Measurements from ENCODE around the gene LCNL1.

The LCNL1 gene

GRCh38 chr9:136964171-136964689 lies 18.6 kb upstream of the LCNL1 start:
- H3K4me1 ChIP-seq (ENCODE audit: low read depth, poor library complexity, severe bottlenecking): peaks cover 40% of the 10 kb centered on the region
- no peak overlapping the region for H2AFZ ChIP-seq (ENCODE audit: low read depth)
- H3K27me3 ChIP-seq (ENCODE audit: insufficient read depth, low read depth): no peaks in the 10 kb centered on the region; the same call in 1 of the 2 replicates
- H3K27ac ChIP-seq: no peak overlapping the region
- no peak overlapping the region for H3K4me3 ChIP-seq (IDR thresholded peaks at IDR 0.05; ENCODE audit: insufficient read depth, low read depth, low read length)
- H4K20me1 ChIP-seq (ENCODE audit: insufficient read depth): no peaks in the 10 kb centered on the region
- H3K36me3 ChIP-seq (ENCODE audit: insufficient read depth): no peaks in the 10 kb centered on the region
- H3K9ac ChIP-seq: no peak overlapping the region
- H3K4me2 ChIP-seq: peak overlapping the region; percentile 25; the same call in 1 of the 2 replicates
- TF ChIP-seq CTCF (conservative IDR thresholded peaks at IDR 0.05; ENCODE audit: low read depth, low read length): no peak
- H3K79me2 ChIP-seq (ENCODE audit: insufficient read depth, low read depth): no peaks in the 10 kb centered on the region

DNA sequence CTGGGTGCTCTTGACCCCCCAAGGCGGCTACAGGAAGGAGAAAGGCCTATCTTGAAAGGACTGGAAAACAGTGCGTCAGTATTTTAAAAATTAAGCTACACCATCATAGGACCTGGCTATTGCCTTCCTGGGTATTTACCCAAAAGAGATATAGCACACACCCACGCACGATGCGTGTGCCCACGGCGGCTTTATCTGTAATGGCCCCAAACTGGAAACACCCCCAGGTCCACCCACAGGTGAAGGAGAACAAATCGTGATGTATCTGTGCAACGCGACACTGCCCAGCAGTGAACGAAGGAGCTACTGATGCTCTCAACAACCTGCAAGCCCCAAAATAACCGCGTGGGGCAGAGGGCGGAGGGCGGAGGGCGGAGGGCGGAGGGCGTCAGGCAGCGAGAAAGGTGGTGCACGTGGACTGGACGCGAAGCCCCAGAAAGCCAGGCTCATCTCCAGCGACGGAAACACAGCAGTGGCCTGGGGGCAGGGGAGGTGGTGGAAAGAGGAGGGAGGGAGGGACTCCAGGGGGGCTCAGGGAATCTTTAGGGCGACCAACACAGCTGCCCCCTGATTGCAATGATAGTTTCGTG lies 17.9 kb upstream of the LCNL1 start:
- Histone ChIP-seq H3K4me3 (IDR thresholded peaks at IDR 0.05; ENCODE audit: insufficient read depth, low read depth, low read length) (no peak overlapping the region), H3K4me1 (ENCODE audit: low read depth, poor library complexity, severe bottlenecking) (peaks cover 33% of the 10 kb centered on the region), H4K20me1 (ENCODE audit: insufficient read depth) (no peaks in the 10 kb centered on the region), H3K27ac (no peak overlapping the region), H3K36me3 (ENCODE audit: insufficient read depth) (no peaks in the 10 kb centered on the region), H3K9ac (no peak overlapping the region), H3K79me2 (ENCODE audit: insufficient read depth, low read depth) (no peaks in the 10 kb centered on the region), H3K27me3 (ENCODE audit: insufficient read depth, low read depth) (no peaks in the 10 kb centered on the region; the same call in 1 of the 2 replicates), H2AFZ (ENCODE audit: low read depth) (no peak overlapping the region), H3K4me2 (no peak overlapping the region)
- no peak for TF ChIP-seq CTCF (conservative IDR thresholded peaks at IDR 0.05; ENCODE audit: low read depth, low read length)

- Histone ChIP-seq H3K36me3 (ENCODE audit: insufficient read depth) (no peaks in the 10 kb centered on the region), H2AFZ (ENCODE audit: low read depth) (peak overlapping the region; percentile 35; the same call in 1 of the 2 replicates), H3K79me2 (ENCODE audit: insufficient read depth, low read depth) (no peaks in the 10 kb centered on the region), H3K27me3 (ENCODE audit: insufficient read depth, low read depth) (no peaks in the 10 kb centered on the region; the same call in 1 of the 2 replicates), H4K20me1 (ENCODE audit: insufficient read depth) (no peaks in the 10 kb centered on the region), H3K4me3 (IDR thresholded peaks at IDR 0.05; ENCODE audit: insufficient read depth, low read depth, low read length) (no peak overlapping the region), H3K4me2 (peak overlapping the region; percentile 46; the same call in 1 of the 2 replicates), H3K4me1 (ENCODE audit: low read depth, poor library complexity, severe bottlenecking) (peaks cover 29% of the 10 kb centered on the region), H3K27ac (no peak overlapping the region), H3K9ac (no peak overlapping the region)
- no peak for TF ChIP-seq CTCF (conservative IDR thresholded peaks at IDR 0.05; ENCODE audit: low read depth, low read length)
Observed at GRCh38 chr9:136965771-136966484, 16.9 kb upstream of the LCNL1 start.

DNA sequence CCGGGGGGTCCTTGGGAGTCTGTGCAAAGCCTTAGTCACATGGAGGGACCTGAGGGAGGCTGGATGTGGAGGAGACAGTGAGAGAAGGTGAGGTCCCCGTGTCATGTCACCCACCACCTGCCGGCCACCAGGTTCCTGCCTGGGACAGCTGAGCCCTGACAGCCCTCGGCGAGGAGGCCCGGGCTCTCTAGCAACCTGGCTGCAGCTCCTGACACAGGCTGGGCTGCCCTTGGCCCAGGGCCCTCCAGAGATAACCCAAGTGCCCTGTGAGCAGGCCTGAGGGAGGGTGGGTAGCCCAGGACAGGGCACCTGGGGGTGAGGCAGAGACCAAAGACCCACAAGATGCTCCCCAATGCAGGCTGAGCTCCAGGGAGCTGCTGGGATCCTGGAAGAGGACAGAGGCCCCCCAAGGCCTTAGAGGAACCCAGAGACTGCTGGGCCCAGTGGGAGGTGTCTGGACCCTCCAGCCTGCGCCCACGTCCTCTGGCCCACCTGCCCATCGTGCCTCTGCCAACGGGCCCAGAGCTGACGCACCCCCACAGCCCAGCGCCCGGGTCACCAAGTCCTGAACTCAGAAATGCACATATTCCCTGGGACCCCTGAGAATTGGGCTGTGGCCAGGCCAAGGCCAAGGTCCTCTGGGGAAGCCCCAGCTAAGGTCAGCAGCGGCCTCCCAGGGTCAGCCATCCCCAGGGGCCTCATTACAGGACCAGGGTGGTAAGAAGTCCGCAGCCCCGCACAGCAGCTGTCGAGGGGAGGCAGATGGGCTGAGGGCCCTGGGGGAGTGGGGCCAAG lies 14.3 kb upstream of the LCNL1 start:
- Histone ChIP-seq H2AFZ (ENCODE audit: low read depth) (no peak overlapping the region), H4K20me1 (ENCODE audit: insufficient read depth) (no peaks in the 10 kb centered on the region), H3K9ac (no peak overlapping the region), H3K4me2 (no peak overlapping the region), H3K4me3 (IDR thresholded peaks at IDR 0.05; ENCODE audit: insufficient read depth, low read depth, low read length) (no peak overlapping the region), H3K4me1 (ENCODE audit: low read depth, poor library complexity, severe bottlenecking) (peaks cover 20% of the 10 kb centered on the region), H3K36me3 (ENCODE audit: insufficient read depth) (no peaks in the 10 kb centered on the region), H3K27me3 (ENCODE audit: insufficient read depth, low read depth) (peaks cover 12% of the 10 kb centered on the region; the same call in 1 of the 2 replicates), H3K79me2 (ENCODE audit: insufficient read depth, low read depth) (no peaks in the 10 kb centered on the region), H3K27ac (no peak overlapping the region)
- no peak for TF ChIP-seq CTCF (conservative IDR thresholded peaks at IDR 0.05; ENCODE audit: low read depth, low read length)
